Osteoblast (primary cell): ENCODE results near the gene PMPCA. TPM values are rescaled to one million over a fixed set of nuclear protein-coding genes. Genes with fewer than 3 reads are reported as not detected.
A peak's percentile ranks its signal among the peaks of the same experiment; 100 is the strongest.

Source experiments
- DNase-seq: peaks from one replicate; pipeline ENCODE4 v3.0.0; 2011; ENCODE audit warnings: low spot score, mixed read lengths; ENCODE audit not compliant: insufficient read length; ENCODE audit errors: missing footprints
- H2AFZ ChIP-seq: 2 replicates; pipeline ENCODE4 v1.6.0; 2011; ENCODE audit warnings: mild to moderate bottlenecking, low read length
- H3K27ac ChIP-seq: 2 replicates; pipeline ENCODE4 v1.5.1; 2011; ENCODE audit warnings: mild to moderate bottlenecking, low read depth, low read length, moderate library complexity
- H3K27me3 ChIP-seq: 2 replicates; pipeline ENCODE4 v1.6.0; 2012; ENCODE audit warnings: mild to moderate bottlenecking, control low read depth, inconsistent platforms, low read length, moderate library complexity; ENCODE audit not compliant: insufficient read depth
- H3K36me3 ChIP-seq: 2 replicates; pipeline ENCODE4 v1.5.1; 2011; ENCODE audit warnings: mild to moderate bottlenecking, low read length, control low read depth, moderate library complexity; ENCODE audit not compliant: insufficient read depth
- H3K4me1 ChIP-seq: 2 replicates; pipeline ENCODE4 v1.5.1; 2011; ENCODE audit warnings: mild to moderate bottlenecking, low read length, control low read depth, moderate library complexity; ENCODE audit not compliant: insufficient read depth
- H3K4me2 ChIP-seq: 2 replicates; pipeline ENCODE4 v1.6.0; 2011; ENCODE audit warnings: mild to moderate bottlenecking, low read length; ENCODE audit not compliant: insufficient read depth
- H3K4me3 ChIP-seq: fragments of 200-600 bp; sonication (generic); 3 replicates; pipeline ENCODE4 v1.5.1; 2012; ENCODE audit warnings: mild to moderate bottlenecking, low read length, inconsistent platforms; ENCODE audit not compliant: insufficient read depth
- H3K79me2 ChIP-seq: 2 replicates; pipeline ENCODE4 v1.6.0; 2012; ENCODE audit warnings: mild to moderate bottlenecking, low read length, control low read depth, inconsistent platforms; ENCODE audit not compliant: insufficient read depth
- H3K9me3 ChIP-seq: 2 replicates; pipeline ENCODE4 v1.5.1; 2011; ENCODE audit warnings: low read depth, low read length, control low read depth
- H4K20me1 ChIP-seq: 2 replicates; pipeline ENCODE4 v1.6.0; 2012; ENCODE audit warnings: mild to moderate bottlenecking, low read length, control low read depth; ENCODE audit not compliant: insufficient read depth
- CTCF ChIP-seq: IDR thresholded peaks from 2 replicates; pipeline ENCODE4 v1.5.1; 2011; ENCODE audit warnings: mild to moderate bottlenecking, low read depth, low read length, moderate library complexity; ENCODE audit errors: extremely low read depth
- total RNA-seq: library from RNA; depleted of rRNA; stranded (reverse); fragments of >200 nt; gene quantifications from 2 replicates; pipeline ENCODE4 v1.2.3, GENCODE V29; 2012

Gene PMPCA
- total RNA-seq, 1 donor: 39.1 TPM

GRCh38 chr9:136407911-136408310, 2.5 kb upstream of the PMPCA start:
- no peak for TF ChIP-seq CTCF
- H3K9me3 ChIP-seq: no peaks in the 10 kb centered on the region
- no peak overlapping the region for H2AFZ ChIP-seq
- no peak overlapping the region for H3K4me2 ChIP-seq
- H3K36me3 ChIP-seq: peaks cover 46% of the 10 kb centered on the region
- DNase-seq: no peak
- H3K4me3 ChIP-seq: no peak overlapping the region
- H3K27ac ChIP-seq: no peak overlapping the region
- H3K4me1 ChIP-seq: peaks cover 20% of the 10 kb centered on the region
- peaks cover 46% of the 10 kb centered on the region for H3K79me2 ChIP-seq
- H4K20me1 ChIP-seq: peaks cover 20% of the 10 kb centered on the region
- H3K27me3 ChIP-seq: no peaks in the 10 kb centered on the region

GRCh38 chr9:136409557-136410455, 652 bp upstream of the PMPCA start:
- peak; percentile 98 for DNase-seq
- Histone ChIP-seq H3K36me3 (peaks cover 51% of the 10 kb centered on the region), H4K20me1 (peaks cover 36% of the 10 kb centered on the region), H3K4me1 (peaks cover 20% of the 10 kb centered on the region), H3K27ac (peak overlapping the region; percentile 65), H3K9me3 (no peaks in the 10 kb centered on the region), H2AFZ (peak overlapping the region; percentile 63), H3K4me3 (peak overlapping the region; percentile 97), H3K79me2 (peaks cover 65% of the 10 kb centered on the region), H3K4me2 (peak overlapping the region; percentile 95), H3K27me3 (no peaks in the 10 kb centered on the region)
- TF ChIP-seq CTCF: no peak

- peak overlapping the region; percentile 96 for H3K27ac ChIP-seq
- peaks cover 20% of the 10 kb centered on the region for H3K4me1 ChIP-seq
- no peaks in the 10 kb centered on the region for H3K9me3 ChIP-seq
- peaks cover 77% of the 10 kb centered on the region for H3K79me2 ChIP-seq
- no peak for TF ChIP-seq CTCF
- peak overlapping the region; percentile 99 for H3K4me2 ChIP-seq
- peaks cover 53% of the 10 kb centered on the region for H3K36me3 ChIP-seq
- no peak overlapping the region for H2AFZ ChIP-seq
- DNase-seq: no peak
- H4K20me1 ChIP-seq: peaks cover 40% of the 10 kb centered on the region
- peak overlapping the region; percentile 97 for H3K4me3 ChIP-seq
- no peaks in the 10 kb centered on the region for H3K27me3 ChIP-seq
These were observed 920 bp downstream of the PMPCA start for GRCh38 chr9:136411378-136411777.

- DNase-seq: no peak
- no peak overlapping the region for H2AFZ ChIP-seq
- peaks cover 43% of the 10 kb centered on the region for H4K20me1 ChIP-seq
- H3K4me1 ChIP-seq: peaks cover 20% of the 10 kb centered on the region
- H3K27me3 ChIP-seq: no peaks in the 10 kb centered on the region
- H3K36me3 ChIP-seq: peaks cover 56% of the 10 kb centered on the region
- no peaks in the 10 kb centered on the region for H3K9me3 ChIP-seq
- no peak overlapping the region for H3K4me3 ChIP-seq
- H3K27ac ChIP-seq: no peak overlapping the region
- H3K79me2 ChIP-seq: peaks cover 78% of the 10 kb centered on the region
- TF ChIP-seq CTCF: no peak
- no peak overlapping the region for H3K4me2 ChIP-seq
These were observed 2.5 kb downstream of the PMPCA start for GRCh38 chr9:136412962-136413361.
